MM.1S (cell line): ENCODE measurements around the gene PADI2.

Experiments
- DNase-seq: peaks from one replicate; pipeline ENCODE4 v3.0.0-alpha.2; 2015
- H2AFZ ChIP-seq: fragments of 300-600 bp; sonication (generic); 2 replicates; pipeline ENCODE4 v1.6.0; 2016; ENCODE audit warnings: antibody characterized with exemption, low read length
- H3F3A ChIP-seq: fragments of 300-600 bp; sonication (generic); 2 replicates; pipeline ENCODE4 v1.6.1; 2016; ENCODE audit warnings: mild to moderate bottlenecking, antibody characterized with exemption, low read length, moderate library complexity, mixed read lengths; ENCODE audit not compliant: insufficient read depth
- H3K27ac ChIP-seq: fragments of 300-600 bp; sonication (generic); 2 replicates; pipeline ENCODE4 v1.5.1; 2016; ENCODE audit warnings: mild to moderate bottlenecking, low read length
- H3K27me3 ChIP-seq: fragments of 300-600 bp; sonication (generic); replicated peaks from 2 replicates; pipeline ENCODE4 v1.6.0; 2016; ENCODE audit warnings: low read length; ENCODE audit not compliant: insufficient read depth
- H3K36me3 ChIP-seq: fragments of 300-600 bp; sonication (generic); replicated peaks from 2 replicates; pipeline ENCODE4 v1.6.1; 2016; ENCODE audit warnings: mild to moderate bottlenecking, low read length, mixed read lengths; ENCODE audit not compliant: insufficient read depth
- H3K4me1 ChIP-seq: fragments of 300-600 bp; sonication (generic); 2 replicates; pipeline ENCODE4 v1.6.1; 2016; ENCODE audit warnings: low read length, mixed read lengths
- H3K4me2 ChIP-seq: fragments of 300-600 bp; sonication (generic); 2 replicates; pipeline ENCODE4 v1.6.0; 2016; ENCODE audit warnings: low read depth, low read length
- H3K4me3 ChIP-seq: fragments of 300-600 bp; sonication (generic); 2 replicates; pipeline ENCODE4 v1.5.1; 2016; ENCODE audit warnings: low read length, mixed read lengths
- H3K79me2 ChIP-seq: fragments of 300-600 bp; sonication (generic); 2 replicates; pipeline ENCODE4 v1.6.1; 2016; ENCODE audit warnings: mixed run types, low read length, mixed read lengths
- H3K9ac ChIP-seq: fragments of 300-600 bp; sonication (generic); 2 replicates; pipeline ENCODE4 v1.6.1; 2016; ENCODE audit warnings: low read length, mixed read lengths
- H3K9me2 ChIP-seq: fragments of 300-600 bp; sonication (generic); replicated peaks from 2 replicates; pipeline ENCODE4 v1.6.1; 2016; ENCODE audit warnings: mild to moderate bottlenecking, low read length, mixed read lengths; ENCODE audit not compliant: insufficient read depth
- H3K9me3 ChIP-seq: fragments of 300-600 bp; sonication (generic); replicated peaks from 2 replicates; pipeline ENCODE4 v1.6.1; 2016; ENCODE audit warnings: mild to moderate bottlenecking, low read length, mixed read lengths; ENCODE audit not compliant: insufficient read depth
- H4K20me1 ChIP-seq: fragments of 300-600 bp; sonication (generic); 2 replicates; pipeline ENCODE4 v1.6.1; 2016; ENCODE audit warnings: mild to moderate bottlenecking, low read length, moderate library complexity, mixed read lengths; ENCODE audit not compliant: insufficient read depth
- CTCF ChIP-seq: fragments of 300-600 bp; sonication (generic); IDR thresholded peaks from 2 replicates; pipeline ENCODE4 v1.5.1; 2016; ENCODE audit warnings: antibody characterized with exemption, low read length, mixed read lengths
- EZH2 ChIP-seq: fragments of 300-600 bp; sonication (generic); optimal IDR thresholded peaks from 2 replicates; pipeline ENCODE3; 2017; ENCODE audit warnings: low read depth, mild to moderate bottlenecking, antibody characterized with exemption, low read length, mixed read lengths
- EZH2phosphoT487 ChIP-seq: fragments of 300-600 bp; sonication (generic); IDR thresholded peaks from 2 replicates; pipeline ENCODE4 v1.6.1; 2018; ENCODE audit warnings: antibody characterized with exemption, low read length

PADI2 gene

DNA sequence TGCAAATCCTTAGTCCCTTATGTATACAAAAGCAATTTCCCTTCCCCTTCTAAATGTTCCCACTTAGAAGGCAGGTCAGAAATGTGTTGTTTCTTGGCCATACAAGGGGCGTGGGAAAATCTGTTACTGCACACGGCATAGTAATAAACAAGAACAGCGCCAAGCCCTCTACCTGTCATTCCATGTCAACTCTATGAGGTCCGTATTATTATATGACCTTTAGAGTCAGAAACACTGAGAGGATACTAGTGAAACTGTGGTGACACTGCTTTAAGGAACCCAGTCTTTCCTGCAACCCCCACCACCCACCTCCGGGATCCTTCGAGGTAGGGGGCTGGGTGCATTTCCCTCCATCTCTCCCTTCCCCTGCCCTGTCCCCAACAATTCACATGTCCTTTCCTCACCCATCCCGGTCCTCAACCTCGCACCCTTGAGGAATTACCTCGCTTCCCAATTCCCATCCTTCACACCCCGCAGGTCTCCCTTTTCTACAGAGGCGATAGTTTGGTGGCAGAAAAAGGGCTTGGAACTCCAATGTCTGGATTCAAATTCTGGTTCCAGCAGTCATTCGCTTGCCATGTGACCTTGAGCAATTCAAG, 66.1 kb downstream of the PADI2 start:
- H3K36me3 ChIP-seq = 0 out of 2 replicates have a peak, but pooled peaks cover 3% of the 10 kb centered on the region
- TF ChIP-seq EZH2 (no peak), EZH2phosphoT487 (no peak), CTCF (no peak)
- H3K9ac ChIP-seq = peak overlapping the region; percentile 78
- peak overlapping the region; percentile 64 for H2AFZ ChIP-seq
- no peaks in the 10 kb centered on the region; the same call in 1 of the 2 replicates for H3F3A ChIP-seq
- DNase-seq = no peak
- H3K4me1 ChIP-seq = peaks cover 8% of the 10 kb centered on the region
- H3K4me2 ChIP-seq = peak overlapping the region; percentile 81
- H3K27ac ChIP-seq = peak overlapping the region; percentile 35; the same call in 1 of the 2 replicates
- peaks cover 33% of the 10 kb centered on the region for H3K27me3 ChIP-seq
- peaks cover 53% of the 10 kb centered on the region for H3K79me2 ChIP-seq
- H3K4me3 ChIP-seq = peak overlapping the region; percentile 85
- no peaks in the 10 kb centered on the region for H4K20me1 ChIP-seq
- no peaks in the 10 kb centered on the region for H3K9me2 ChIP-seq
- no peaks in the 10 kb centered on the region for H3K9me3 ChIP-seq

GRCh38 chr1:17052641-17053040, 66.6 kb downstream of the PADI2 start:
- Histone ChIP-seq H3F3A (no peaks in the 10 kb centered on the region; the same call in 1 of the 2 replicates), H3K9ac (peak overlapping the region; percentile 78; the same call in 1 of the 2 replicates), H3K4me3 (peak overlapping the region; percentile 85), H3K27ac (no peak overlapping the region), H3K36me3 (0 out of 2 replicates have a peak, but pooled peaks cover 3% of the 10 kb centered on the region), H2AFZ (no peak overlapping the region), H4K20me1 (no peaks in the 10 kb centered on the region), H3K9me2 (no peaks in the 10 kb centered on the region), H3K4me2 (peak overlapping the region; percentile 81), H3K27me3 (peaks cover 27% of the 10 kb centered on the region), H3K9me3 (no peaks in the 10 kb centered on the region), H3K79me2 (peaks cover 58% of the 10 kb centered on the region), H3K4me1 (peaks cover 8% of the 10 kb centered on the region)
- no peak for DNase-seq
- TF ChIP-seq EZH2 (no peak), EZH2phosphoT487 (no peak), CTCF (no peak)

DNA sequence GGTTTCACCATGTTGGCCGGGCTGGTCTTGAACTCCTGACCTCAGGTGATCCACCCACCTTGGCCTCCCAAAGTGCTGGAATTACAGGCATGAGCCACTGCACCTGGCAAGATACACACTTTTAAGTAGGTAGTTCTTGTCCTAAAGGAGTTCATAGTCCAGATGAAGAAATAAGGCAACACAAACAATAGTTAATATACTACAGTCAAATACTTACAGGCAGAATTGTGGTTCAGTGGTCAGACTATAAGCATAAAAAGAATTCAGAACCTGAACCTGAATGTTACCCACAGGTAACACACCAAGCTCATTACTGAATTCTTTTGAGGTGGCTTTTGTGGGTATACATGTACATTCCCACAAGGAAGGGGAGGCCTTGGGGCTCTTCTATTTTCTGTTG, 67.2 kb downstream of the PADI2 start:
- no peak overlapping the region for H3K27ac ChIP-seq
- H3K4me2 ChIP-seq = no peak overlapping the region
- H3K36me3 ChIP-seq = 0 out of 2 replicates have a peak, but pooled peaks cover 3% of the 10 kb centered on the region
- H3K9ac ChIP-seq = peak overlapping the region; percentile 78; the same call in 1 of the 2 replicates
- no peaks in the 10 kb centered on the region for H4K20me1 ChIP-seq
- H3K27me3 ChIP-seq = peaks cover 21% of the 10 kb centered on the region
- no peaks in the 10 kb centered on the region for H3K9me2 ChIP-seq
- no peak overlapping the region for H2AFZ ChIP-seq
- peaks cover 59% of the 10 kb centered on the region for H3K79me2 ChIP-seq
- TF ChIP-seq EZH2 (no peak), EZH2phosphoT487 (no peak), CTCF (no peak)
- no peak overlapping the region for H3K4me3 ChIP-seq
- DNase-seq = no peak
- no peaks in the 10 kb centered on the region for H3K9me3 ChIP-seq
- peaks cover 8% of the 10 kb centered on the region for H3K4me1 ChIP-seq
- H3F3A ChIP-seq = no peaks in the 10 kb centered on the region; the same call in 1 of the 2 replicates
